ENCODE measurements around the gene RND2. TPM values are rescaled to one million over a fixed set of nuclear protein-coding genes. Genes with fewer than 3 reads are reported as not detected.
A peak's percentile ranks its signal among the peaks of the same experiment; 100 is the strongest.
"Not testable (repeated sequence)": the region's sequence is repeated elsewhere in the genome, so short reads cannot be mapped to it uniquely, and the experiment has no call there.

Gene RND2, protein sequence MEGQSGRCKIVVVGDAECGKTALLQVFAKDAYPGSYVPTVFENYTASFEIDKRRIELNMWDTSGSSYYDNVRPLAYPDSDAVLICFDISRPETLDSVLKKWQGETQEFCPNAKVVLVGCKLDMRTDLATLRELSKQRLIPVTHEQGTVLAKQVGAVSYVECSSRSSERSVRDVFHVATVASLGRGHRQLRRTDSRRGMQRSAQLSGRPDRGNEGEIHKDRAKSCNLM
- 1 to 10 TPM; 1.6 to 4.3 TPM for total RNA-seq

DNA sequence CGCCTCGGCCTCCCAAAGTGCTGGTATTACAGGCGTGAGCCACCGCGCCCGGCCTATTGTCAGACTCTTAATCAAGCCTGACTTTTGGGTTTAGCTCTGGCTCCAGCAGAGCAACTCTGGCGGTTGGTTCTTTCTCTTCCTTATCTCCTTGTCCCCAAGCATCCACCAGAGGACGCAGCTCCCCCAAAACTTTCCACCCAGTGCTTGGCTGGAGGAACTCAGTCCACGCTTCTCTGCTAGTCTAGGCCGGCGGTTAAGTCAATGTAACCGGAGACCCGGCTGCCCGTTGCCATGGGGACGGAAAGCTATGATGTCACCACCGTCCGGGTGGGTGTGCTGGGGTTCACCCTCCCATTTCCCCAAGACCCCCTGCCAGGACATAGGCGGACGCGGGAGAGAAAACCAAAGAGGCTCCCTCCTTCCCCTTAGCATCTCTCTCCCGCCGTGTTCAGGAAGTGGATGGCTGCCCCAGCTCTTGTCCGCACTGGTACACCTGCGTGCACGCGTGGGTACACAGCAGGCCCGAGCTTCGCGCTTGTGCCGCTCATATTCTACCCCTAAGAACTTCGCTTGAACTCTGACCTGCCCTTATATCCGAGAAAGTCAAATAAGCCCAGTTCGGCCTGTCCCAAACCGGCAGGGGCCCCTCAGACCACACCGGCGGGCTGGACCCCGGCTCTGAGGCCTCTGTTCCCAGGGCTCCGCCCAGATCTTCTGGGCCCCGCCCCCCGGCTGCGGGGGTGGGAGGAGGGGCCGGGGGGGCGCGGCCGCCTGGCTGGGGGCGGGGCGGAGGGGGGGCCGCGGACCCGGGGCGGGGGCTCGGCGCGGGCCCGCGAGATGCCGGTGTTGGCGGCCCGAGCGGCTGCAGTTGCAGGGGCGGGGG is at the start of gene RND2:
TSS of gene RND2 (plus strand) at position 825 of the 883 bp plus-strand sequence. CDS start 117 bp downstream, outside the sequence.
- intact Hi-C loops (cut with DNase I), result loop anchor here (5.0 kb wide), 1 partner anchor 103 kb away; the partner anchor contains the start of gene BRCA1
- Histone ChIP-seq H3K27ac (peak within 1 kb of the TSS; percentile 68 to 86), H3K4me1 (replicated peaks) (peaks cover 5% of the 10 kb centered on the region), H3K4me3 (peak within 1 kb of the TSS; percentile 35 to 39), H3K9me3 (no peaks in the 10 kb centered on the region), H3K36me3 (no peaks in the 10 kb centered on the region), H3K27me3 (replicated peaks; ENCODE audit: insufficient read depth) (no peaks in the 10 kb centered on the region)
- TF ChIP-seq POLR2AphosphoS5 (IDR thresholded peaks at IDR 0.05), result peak; percentile 79
- TF ChIP-seq, protein P1, sequence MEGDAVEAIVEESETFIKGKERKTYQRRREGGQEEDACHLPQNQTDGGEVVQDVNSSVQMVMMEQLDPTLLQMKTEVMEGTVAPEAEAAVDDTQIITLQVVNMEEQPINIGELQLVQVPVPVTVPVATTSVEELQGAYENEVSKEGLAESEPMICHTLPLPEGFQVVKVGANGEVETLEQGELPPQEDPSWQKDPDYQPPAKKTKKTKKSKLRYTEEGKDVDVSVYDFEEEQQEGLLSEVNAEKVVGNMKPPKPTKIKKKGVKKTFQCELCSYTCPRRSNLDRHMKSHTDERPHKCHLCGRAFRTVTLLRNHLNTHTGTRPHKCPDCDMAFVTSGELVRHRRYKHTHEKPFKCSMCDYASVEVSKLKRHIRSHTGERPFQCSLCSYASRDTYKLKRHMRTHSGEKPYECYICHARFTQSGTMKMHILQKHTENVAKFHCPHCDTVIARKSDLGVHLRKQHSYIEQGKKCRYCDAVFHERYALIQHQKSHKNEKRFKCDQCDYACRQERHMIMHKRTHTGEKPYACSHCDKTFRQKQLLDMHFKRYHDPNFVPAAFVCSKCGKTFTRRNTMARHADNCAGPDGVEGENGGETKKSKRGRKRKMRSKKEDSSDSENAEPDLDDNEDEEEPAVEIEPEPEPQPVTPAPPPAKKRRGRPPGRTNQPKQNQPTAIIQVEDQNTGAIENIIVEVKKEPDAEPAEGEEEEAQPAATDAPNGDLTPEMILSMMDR (IDR thresholded peaks at IDR 0.05), result peak; percentile 58 to 95 (median 72)
- TF ChIP-seq POLR2A (IDR thresholded peaks at IDR 0.05), result peak; percentile 59
- under 1% methylated on average over 38 of the region's 61 CpGs for WGBS
- peak; percentile 87 for DNase-seq (ENCODE audit: low spot score)

DNA sequence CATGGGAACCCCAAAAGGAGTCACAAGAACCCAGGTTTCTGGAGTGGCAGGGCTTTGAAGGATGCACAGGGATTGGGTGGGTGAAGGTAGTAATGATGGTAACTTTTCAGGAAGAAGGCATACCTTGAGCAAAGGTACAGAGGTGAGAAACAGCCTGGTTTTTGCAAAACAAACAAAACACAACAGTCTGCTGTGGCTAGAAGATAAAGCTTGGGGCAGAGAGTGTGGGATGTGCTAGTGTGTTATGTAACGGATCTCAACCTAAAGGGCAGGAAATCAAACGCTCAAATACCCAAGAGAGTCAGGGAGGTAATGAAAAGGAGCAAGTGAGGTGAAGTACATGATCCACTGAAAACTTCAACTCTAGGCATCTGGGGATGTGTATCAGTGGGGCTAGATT is 49.8 kb upstream of the RND2 start:
- 58% methylated on average over 2 of the region's 2 CpGs for WGBS
- TF ChIP-seq, protein P1 (IDR thresholded peaks at IDR 0.05), result no peak
- no peak for TF ChIP-seq POLR2A (IDR thresholded peaks at IDR 0.05)
- no peak for TF ChIP-seq POLR2AphosphoS5 (IDR thresholded peaks at IDR 0.05)
- no peaks in the 10 kb centered on the region for H3K4me1 ChIP-seq (replicated peaks)

DNA sequence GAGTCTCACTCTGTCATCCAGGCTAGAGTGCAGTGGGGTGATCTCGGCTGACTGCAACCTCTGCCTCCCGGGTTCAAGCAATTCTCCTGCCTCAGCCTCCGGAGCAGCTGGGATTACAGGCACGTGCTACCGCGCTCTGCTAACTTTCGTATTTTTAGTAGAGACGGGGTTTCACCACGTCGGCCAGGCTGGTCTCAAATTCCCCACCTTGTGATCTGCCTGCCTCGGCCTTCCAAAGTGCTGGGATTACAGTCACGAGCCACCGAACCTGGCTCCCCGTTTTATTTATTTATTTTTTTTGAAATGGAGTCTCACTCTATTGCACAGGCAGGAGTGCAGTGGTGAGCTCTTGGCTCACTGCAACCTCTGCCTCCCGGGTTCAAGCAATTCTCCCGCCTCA is 49.3 kb upstream of the RND2 start:
- H3K4me1 ChIP-seq (replicated peaks); H3K9me3 ChIP-seq; H3K4me3 ChIP-seq; H3K27me3 ChIP-seq (replicated peaks; ENCODE audit: insufficient read depth); H3K36me3 ChIP-seq; H3K27ac ChIP-seq; intact Hi-C loops (cut with DNase I); DNase-seq (ENCODE audit: low spot score): not testable (repeated sequence)
- WGBS, result 91% methylated on average over 16 of the region's 16 CpGs

More for the DNA sequence above, 49.8 kb upstream of the RND2 start:
- no peaks in the 10 kb centered on the region for H3K36me3 ChIP-seq
- H3K27ac ChIP-seq, result no peak overlapping the region
- no peak overlapping the region for H3K4me3 ChIP-seq
- no peak for DNase-seq (ENCODE audit: low spot score)
- intact Hi-C loops (cut with DNase I), result no loop called here
- H3K27me3 ChIP-seq (replicated peaks; ENCODE audit: insufficient read depth), result no peaks in the 10 kb centered on the region
- no peaks in the 10 kb centered on the region for H3K9me3 ChIP-seq

DNA sequence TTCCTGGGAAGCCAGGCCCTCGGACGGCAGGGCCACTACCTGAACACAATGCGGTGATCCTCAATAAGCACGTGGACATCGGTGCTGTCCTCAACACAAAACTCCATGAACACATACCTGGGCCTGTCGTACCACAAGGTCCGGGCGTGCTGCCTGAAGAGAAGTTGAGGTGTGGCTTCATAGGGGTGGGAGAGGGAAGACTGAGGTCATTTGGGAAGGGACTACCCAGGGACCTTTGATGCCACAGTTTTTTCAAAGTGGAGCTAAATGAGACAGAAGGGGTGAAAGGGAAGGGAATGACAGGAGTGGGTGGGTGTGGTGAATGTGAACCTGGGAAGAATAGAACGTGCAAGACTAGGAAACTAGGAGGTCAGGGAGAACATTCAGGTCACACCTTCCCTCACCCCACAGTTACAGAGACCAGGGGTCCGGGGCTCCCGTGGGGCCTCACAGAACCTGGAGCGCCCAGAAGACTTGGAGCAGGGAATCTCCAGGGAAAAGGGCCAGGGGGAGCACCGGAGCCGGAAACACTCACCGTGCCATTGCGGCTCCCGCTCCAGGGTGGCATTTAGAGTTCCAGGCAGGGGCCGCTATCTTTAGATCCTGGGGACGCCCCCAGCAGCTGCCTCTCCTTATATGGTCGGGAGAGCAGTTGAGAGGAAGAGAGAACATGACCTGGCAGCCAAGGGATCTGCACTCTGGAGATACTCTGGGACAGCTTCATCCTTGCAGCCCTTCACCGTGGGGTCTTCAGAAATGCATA is 45.3 kb upstream of the RND2 start, which contains the start of gene PTGES3L:
TSS of gene PTGES3L (minus strand) at position 570 of the 763 bp plus-strand sequence. CDS start at position 543, 27 bp downstream.
- 29% methylated on average over 21 of the region's 21 CpGs for WGBS
- Histone ChIP-seq H3K36me3 (no peaks in the 10 kb centered on the region), H3K4me3 (peak within 1 kb of the TSS; percentile 72 to 93), H3K9me3 (no peaks in the 10 kb centered on the region), H3K27ac (peak within 1 kb of the TSS; percentile 88 to 95), H3K27me3 (replicated peaks; ENCODE audit: insufficient read depth) (no peaks in the 10 kb centered on the region), H3K4me1 (replicated peaks) (peaks cover 2% of the 10 kb centered on the region)
- TF ChIP-seq POLR2A (IDR thresholded peaks at IDR 0.05) (no peak), POLR2AphosphoS5 (IDR thresholded peaks at IDR 0.05) (no peak)
- TF ChIP-seq, protein P1 (IDR thresholded peaks at IDR 0.05), result no peak
- peak; percentile 28 for DNase-seq (ENCODE audit: low spot score)
- intact Hi-C loops (cut with DNase I), result loop anchor here (2.0 kb wide), 1 partner anchor 19 kb away; the partner anchor contains the start of gene RPL27
